GM18526 (cell line): Measurements from ENCODE around the gene PIEZO1.

Experiments used
- POLR2A ChIP-seq: IDR thresholded peaks from 3 replicates; pipeline ENCODE4 v1.6.1; 2011; ENCODE audit not compliant: insufficient read length; ENCODE audit errors: extremely low read depth

The PIEZO1 gene

GRCh38 chr16:88697831-88698615 is 87.0 kb downstream of the PIEZO1 start:
- no peak for TF ChIP-seq POLR2A

DNA sequence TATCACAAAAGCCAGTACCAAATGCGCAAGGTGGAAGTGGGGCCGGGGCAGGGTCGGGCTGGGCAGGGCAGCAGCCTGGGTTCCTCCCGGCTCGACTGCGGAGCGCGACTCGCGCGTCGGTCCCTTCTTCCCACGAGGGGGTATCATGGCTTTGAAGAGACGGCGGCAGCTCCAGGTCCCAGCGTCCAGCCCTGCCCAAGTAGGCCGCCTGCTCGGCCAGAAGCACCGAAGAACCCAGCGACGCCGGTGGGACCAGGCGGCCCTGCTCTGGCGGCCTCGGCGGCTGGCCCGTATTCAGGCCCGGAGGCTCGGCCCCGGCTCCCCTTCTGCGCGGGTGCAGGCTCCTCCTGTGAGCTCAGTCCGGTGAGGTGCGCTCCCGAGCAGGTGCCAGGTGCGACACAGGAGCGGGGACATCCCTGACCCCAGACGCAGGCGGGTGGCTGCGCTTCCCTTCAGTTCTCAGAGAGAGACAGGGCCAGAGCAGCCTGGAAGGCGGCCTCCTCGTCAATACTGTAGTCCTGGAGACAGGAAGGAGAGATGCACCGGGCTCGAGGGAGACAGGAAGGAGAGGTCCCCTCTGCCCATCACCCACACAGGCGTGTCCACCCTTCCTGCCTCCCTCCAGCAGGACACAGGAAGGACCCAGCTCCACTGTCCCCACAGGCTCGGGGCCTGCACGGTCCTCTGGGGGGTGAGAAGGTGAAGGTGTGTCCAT is 87.7 kb downstream of the PIEZO1 start:
- TF ChIP-seq POLR2A, result no peak

DNA sequence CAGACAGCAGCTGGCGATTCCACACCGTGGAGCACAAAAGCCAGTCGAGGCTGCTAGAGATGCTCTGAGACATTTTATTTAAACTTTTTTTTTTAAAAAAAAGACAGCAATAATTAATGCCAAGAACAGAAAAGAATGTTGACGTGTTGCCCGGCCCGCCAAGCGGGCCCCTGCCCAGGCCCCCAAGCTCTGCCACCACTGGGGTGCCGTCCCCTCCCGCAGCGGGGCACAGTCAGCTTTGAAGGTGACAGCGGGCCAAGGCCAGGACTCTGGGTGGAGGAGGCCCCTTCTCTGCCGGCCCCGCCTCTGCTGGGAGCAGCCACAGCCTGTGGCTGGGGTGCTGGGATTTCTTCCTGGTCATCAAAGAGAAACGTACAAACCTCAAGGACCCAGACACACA is 88.6 kb downstream of the PIEZO1 start:
- TF ChIP-seq POLR2A, result no peak

DNA sequence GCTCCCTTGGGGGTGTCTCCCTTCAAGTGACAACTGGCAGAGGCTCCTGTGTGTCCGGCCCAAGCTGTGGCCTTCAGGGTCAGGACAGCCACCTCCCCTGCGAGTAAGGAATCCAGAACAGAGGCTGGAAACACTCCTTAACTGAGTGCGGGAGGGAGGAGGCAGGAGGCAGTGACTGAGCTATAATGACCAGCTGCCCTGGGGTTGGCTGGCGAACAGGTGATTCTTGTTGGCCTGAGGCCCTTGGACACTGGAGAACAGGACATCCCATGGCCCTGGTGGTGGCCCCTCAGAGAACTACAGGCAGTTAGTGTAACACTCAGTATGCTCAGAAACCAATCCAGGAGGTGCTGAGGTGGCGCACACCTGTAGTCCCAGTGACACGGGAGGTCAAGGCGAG is 89.3 kb downstream of the PIEZO1 start:
- no peak for TF ChIP-seq POLR2A

DNA sequence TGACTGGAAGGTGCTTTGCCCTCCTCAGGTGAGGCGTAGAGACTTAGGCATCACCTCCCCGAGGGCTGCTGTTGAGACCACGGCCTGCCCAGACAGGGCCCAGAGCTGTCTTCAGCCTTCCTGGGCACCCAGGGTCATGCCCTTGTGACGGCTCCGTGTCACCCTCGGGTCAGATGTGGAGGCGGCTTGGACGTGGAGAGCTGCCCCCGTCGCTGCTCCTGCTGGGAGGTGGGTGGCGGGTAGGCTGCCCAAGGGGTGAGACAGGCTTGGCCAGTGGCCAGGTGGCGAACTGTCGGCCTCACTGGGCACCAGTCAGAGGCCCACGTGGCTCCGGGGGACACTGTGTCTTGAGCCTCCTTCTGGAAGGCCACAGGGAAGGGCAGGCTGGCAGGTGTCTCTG is 89.8 kb downstream of the PIEZO1 start:
- no peak for TF ChIP-seq POLR2A

GRCh38 chr16:88694221-88695087 is 90.6 kb downstream of the PIEZO1 start:
- no peak for TF ChIP-seq POLR2A

- TF ChIP-seq POLR2A, result no peak
Observed at GRCh38 chr16:88693420-88694177, 91.4 kb downstream of the PIEZO1 start.

DNA sequence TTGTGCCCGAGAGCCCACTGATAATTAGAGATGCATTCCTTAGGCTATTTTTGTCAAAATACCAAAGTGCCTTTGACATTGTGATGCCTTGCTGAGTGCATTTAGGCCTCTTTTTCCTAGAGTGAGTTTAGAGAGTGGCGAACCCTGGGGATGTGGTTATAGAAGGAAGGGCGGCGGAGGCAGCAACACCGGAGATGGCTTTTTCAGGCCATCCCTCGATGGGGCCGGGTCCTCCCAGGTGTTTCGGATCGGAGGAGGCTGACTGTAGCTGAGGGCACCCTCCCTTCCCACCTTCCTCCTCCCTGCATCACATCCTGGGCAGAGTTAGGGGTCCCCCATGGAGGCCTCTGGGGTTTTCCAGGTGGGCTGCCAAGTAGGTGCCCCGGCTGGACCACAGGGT is 92.2 kb downstream of the PIEZO1 start:
- no peak for TF ChIP-seq POLR2A

DNA sequence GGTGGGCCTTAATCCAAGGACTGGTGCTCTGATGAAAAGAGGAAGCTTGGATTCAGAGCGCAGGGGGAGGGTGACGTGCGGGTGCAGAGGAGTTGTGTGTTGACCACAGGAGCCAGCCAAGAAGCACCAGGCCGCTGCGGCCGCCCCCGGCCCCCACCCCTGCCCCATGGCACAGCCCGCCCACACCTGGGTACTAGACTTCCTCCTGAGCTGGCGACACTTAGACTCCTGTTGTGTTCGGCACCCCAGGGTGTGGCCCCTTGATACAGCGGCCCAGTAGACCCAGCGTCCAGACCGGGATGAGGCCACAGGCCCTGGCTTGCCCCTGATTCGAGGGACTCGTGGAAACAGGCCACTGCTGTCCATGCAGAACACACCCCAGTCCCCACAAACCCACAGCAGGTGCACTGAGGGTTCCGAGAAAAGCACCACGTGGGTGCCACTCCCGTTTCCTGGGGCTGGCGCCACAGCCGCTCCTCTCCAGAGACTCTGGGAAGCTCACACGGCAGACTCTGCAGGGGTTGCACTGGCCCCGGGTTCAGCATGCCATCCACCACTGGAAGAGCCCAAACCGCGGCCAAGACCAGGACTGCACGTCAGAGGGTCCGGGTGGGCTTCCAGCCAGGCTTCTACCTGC is 93.0 kb downstream of the PIEZO1 start:
- TF ChIP-seq POLR2A, result no peak

DNA sequence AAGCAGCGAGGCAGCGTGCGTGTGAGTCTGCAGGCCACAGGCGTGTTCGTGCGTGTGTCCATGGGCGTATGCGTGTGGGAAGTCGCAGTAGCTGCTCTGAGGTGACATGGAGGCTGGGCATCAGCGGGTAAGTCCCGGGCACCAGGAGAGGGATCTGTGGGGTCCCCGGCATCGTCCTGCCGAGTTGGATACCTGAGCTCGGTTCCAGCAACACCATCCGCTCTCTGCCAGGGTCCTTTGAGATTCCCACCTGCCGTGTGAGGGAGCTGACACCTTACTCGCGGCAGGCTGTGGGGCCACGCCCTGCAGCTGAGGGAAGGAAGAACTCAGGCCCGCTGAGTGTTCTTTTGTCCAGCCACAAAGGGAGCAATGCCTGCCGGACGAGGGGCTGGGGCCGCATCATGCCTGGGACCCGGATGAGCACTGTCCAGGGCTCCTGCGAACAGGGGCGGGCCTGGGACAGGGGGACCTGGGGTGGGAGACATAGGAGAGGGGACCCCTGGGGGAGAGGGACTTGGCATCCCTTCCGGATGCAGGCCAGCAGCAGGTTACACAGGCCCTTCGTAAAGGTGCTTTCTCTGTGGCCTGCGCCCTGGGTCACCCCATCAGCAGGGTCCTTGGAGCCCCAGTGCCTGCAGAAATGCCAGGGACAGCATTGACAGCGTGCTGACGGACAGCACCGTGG is 93.7 kb downstream of the PIEZO1 start:
- TF ChIP-seq POLR2A, result no peak

DNA sequence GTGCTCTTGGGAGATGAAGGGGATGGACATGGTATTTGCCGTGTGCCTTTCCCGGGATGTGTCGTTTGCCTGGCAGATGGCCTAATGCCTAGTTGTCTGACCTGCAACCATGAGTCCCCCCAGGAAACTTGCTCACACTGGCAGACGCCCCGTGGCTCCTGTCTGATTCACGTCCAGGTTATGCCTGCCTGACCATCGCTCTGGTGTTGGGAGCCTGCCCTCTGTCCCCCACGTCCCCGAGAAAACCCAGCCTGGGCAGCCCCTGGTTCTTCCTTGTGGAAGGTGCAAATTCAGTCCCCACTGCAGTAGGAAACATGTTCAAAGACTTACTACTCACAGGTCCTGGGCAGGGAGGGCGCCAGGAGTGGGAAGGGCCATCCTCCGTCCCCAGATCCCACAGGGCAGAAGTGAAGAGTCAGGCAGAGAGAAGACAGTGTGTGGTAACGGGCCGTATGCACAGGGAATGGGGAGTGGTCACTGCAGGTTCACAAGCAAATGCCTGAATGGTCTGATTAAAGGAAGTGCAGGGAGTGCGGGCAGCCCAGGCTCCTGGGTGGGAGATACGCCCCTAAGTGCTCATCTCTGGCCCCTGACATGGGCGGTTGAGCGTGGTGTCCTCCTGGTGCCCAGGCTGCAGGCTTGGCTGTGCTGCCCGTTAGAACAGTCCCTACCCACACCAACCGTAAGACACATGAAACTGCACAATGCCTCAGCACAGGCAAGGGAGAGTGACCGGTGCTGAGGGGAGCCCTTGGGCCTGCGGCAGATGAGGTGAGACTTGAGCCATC is 94.5 kb downstream of the PIEZO1 start:
- no peak for TF ChIP-seq POLR2A

GRCh38 chr16:88688013-88688778 is 96.8 kb downstream of the PIEZO1 start:
- TF ChIP-seq POLR2A, result no peak

DNA sequence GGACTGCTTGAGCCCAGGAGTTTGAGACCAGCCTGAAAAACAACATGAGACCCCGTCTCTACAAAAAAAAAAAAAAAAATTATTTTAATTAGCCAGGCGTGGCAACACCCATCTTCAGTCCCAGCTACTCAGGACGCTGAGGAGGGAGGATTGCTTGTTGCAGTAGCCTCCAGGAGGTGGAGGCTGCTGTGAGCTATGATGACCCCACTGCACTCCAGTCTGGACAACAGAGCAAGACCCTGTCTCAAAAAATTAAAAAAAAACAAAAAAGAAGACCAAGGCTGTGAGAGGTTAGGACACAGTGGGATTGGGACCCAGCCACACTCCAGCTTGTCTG is 97.4 kb downstream of the PIEZO1 start:
- TF ChIP-seq POLR2A, result no peak

GRCh38 chr16:88687254-88687576 is 97.8 kb downstream of the PIEZO1 start:
- TF ChIP-seq POLR2A, result no peak
